T-helper 1 cell treated with Interleukin-12 subunit alpha and Interleukin-12 subunit beta and Interleukin-4 antibody, amounts not matched to agents 30 ng/mL and 1 ng/mL, for 36 hours (primary cell): ENCODE measurements around the gene CTXN1. TPM values are rescaled to one million over a fixed set of nuclear protein-coding genes. Genes with fewer than 3 reads are reported as not detected.

ENCODE experiments used
- intact Hi-C: fragments of 100-400 bp; cut with micrococcal nuclease; formaldehyde crosslinking; loops from one replicate; pipeline ENCODE4 v1.15.1; 2024
- total RNA-seq: library from RNA; stranded (reverse); gene quantifications from 2 replicates; pipeline ENCODE4 v1.2.3, GENCODE V29; 2022

Gene CTXN1
- total RNA-seq, 1 donor from 2014 or later = not detected

DNA sequence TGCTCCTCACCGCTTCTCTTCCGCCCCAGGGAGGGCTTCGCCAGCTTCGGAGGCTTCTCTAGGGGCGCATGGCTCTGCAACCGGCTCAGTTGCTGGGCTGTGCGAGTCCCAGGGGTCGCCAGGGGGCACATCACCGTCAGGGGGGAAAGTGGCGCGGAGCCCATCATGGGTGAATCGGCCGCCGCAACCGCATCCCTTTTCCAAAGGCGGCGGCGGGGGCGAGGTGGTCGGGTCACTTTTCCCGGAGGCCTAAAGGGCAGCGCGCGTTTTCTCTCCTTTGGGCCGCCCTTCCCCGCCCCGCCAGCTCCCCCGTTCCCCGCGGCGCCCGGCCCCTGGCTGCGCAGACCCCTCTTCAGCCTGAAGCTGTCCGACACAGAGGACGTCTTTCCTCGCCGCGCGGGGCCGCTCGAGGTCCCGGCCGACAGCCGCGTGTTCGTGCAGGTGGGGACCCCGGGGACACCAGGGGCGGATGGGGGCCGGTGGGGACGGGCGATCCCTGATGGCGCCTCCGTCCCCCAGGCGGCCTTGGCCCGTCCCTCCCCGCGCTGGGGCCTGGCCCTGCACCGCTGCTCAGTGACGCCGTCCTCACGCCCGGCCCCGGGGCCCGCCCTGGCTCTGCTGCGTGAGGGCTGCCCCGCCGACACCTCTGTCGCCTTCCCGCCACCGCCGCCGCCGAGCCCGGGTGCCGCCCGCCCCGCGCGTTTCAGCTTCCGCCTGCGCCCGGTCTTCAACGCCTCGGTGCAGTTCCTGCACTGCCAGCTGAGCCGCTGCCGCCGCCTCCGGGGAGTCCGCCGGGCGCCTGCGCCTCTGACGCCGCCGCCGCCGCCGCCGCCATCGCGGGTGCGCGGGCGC, 9.6 kb downstream of the CTXN1 start:
- intact Hi-C loops = loop anchor here (1.0 kb wide), 1 partner anchor 13 kb away; the partner anchor contains the start of gene MAP2K7

DNA sequence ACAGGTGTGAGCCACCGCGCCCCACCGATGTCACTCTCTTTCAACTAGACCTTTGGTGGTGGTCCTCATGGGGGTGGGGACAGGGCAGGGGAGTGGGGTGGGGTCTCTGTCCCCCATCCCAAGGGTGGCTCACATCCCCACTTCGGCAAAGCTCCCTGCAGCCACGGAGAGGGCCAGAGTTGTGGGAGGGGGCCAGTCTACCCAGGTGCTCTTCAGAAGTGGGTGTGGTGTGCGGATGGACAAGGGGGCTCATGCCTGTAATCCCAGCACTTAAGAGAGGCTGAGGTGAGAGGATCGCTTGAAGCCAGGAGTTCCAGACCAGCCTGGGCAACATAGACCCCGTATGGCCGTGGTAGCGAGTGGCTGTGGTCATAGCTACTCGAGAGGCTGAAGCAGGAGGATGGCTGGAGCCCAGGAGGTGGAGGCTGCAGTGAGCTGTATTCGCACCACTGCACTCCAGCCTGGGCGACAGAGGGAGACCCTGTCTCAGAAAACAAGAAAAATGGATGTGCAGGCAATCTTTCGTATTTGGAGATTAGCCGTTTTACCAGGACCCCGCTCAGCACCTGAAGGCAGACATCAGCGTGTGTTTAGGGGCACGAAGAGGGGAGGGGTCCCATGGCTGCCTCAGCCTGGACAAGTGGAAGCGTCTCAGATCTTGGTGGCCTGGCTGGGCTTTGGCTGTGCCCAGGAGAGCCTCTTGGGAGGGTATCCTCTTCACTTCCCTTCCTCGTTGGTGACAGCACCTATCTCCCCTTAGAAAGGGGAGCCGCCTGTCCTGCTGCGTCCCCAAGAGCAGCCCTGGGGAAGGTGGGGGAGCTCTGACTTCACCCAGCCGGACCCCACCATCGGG, 10.5 kb downstream of the CTXN1 start:
- intact Hi-C loops = loop anchor here (1.0 kb wide), 1 partner anchor 12 kb away; the partner anchor contains the start of gene MAP2K7

DNA sequence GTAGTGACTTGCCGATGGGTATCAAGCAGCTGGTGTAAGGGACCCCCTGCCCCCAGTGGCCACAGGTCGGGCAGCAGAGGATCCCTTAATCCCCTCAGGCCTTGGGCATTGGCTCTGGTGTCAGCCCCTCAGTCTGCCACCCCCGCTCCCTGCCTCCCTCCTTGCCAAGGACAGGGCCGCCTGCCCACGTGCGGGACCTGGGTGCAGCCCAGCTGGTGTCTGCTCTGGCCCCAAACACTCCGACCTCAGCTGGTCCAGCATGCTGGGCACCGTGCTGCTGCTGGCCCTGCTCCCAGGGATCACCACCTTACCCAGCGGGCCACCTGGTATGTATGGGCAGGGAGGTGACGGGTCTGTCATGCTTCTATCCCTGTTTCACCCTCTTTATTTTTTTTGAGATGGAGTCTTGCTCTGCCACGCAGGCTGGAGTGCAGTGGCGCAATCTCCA, 11.3 kb downstream of the CTXN1 start, which contains the start of gene TGFBR3L:
TGFBR3L (plus strand) TSS at position 233 of the 448 bp plus-strand sequence.
- intact Hi-C loops = no loop called here

DNA sequence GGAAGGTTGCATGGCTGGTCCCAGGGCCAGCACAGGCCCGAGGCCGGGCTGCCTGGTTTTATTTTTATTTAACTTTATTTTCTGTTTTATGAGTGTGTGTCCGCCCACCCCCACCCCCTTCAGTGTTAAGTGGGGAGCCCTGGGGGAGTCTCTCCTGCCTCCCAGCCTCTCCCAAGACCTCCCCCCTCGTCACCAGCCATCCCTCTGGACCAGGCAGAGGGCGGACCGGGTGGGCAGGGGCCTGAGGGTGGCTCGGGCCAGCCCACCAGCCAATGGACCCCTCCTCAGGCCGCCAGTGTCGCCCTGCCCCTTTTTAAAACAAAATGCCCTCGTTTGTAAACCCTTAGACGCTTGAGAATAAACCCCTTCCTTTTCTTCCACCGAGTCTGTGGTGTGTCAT, 11.8 kb downstream of the CTXN1 start:
- intact Hi-C loops = no loop called here

DNA sequence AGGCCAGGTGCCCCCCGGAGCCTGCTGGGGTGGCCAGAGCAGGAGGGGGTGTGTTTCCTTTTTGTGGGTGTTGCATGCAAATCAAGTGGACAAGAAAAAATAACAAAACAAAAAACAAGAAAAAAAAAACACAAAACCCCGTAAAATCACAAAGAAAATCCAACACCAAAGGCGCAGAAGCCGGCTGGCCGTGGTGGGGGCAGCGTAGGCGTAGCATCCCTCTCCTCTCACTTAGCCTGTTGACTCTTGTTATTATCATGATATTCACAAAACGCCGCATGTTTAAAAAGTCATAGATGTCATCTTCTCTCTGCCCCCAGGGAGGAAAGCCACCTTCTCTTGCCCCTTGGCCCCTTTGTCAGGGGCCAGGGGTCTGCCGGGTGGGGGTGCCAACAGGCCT, 12.3 kb downstream of the CTXN1 start:
- intact Hi-C loops = no loop called here

DNA sequence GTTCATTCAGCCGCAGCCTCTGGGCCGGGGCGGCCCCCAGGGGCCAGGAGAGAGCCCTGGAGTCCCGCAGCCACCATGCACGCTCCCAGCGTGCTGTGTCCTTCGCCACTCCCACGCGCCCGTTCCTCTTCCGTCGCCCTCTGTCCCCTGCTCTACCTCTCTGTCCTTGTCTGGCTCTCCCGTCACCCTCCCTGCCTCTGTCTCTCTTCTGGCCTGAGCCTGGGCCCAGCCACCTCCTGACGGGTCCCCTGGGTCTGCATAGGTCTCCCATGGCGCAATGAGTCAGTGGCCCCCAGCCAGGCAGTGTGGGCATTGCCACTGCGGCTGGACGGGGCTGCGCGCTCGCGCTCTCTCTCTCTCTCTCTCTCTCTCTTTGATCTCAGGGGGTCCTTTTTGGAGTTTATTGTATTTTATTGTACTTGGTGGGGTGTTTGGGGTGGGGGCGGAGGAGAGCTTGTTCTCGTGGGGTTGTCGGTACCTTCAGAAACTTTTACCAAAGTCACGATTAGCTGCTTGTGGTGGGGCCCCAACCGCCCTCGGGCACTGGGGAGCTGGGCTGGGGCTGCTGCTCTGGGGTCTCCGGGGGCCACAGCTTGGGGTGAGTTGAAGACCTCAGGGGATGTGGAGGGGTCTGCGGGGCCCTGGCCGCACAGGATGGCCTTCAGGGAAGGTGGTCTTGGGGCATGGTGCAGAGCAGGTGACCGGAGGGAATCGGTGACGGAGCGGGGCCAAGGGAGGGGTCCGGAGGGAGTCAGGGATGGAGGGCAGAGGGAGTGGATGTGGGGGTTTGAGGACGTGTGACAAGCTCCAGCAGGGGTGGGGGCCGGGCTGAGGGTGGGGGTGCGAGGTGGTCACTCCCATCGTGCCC, 13.0 kb downstream of the CTXN1 start:
- intact Hi-C loops = no loop called here

DNA sequence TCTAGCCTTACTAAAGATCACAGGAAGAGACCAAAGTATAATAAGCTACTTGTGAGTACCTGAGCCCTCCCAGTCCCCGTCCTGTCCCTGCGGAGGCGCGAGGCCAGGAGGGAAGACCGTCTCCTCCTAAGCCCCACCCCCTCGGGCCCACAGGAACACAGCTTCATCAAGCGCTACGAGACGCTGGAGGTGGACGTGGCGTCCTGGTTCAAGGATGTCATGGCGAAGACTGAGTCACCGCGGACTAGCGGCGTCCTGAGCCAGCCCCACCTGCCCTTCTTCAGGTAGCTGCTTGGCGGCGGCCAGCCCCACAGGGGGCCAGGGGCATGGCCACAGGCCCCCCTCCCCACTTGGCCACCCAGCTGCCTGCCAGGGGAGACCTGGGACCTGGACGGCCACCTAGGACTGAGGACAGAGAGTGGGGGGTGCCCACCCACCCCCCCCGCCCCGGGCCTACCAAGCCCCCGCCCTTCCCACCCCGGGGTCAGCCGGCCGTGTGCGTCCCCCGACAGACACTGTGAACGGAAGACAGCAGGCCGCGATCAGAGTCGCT, 13.7 kb downstream of the CTXN1 start:
- intact Hi-C loops = no loop called here

DNA sequence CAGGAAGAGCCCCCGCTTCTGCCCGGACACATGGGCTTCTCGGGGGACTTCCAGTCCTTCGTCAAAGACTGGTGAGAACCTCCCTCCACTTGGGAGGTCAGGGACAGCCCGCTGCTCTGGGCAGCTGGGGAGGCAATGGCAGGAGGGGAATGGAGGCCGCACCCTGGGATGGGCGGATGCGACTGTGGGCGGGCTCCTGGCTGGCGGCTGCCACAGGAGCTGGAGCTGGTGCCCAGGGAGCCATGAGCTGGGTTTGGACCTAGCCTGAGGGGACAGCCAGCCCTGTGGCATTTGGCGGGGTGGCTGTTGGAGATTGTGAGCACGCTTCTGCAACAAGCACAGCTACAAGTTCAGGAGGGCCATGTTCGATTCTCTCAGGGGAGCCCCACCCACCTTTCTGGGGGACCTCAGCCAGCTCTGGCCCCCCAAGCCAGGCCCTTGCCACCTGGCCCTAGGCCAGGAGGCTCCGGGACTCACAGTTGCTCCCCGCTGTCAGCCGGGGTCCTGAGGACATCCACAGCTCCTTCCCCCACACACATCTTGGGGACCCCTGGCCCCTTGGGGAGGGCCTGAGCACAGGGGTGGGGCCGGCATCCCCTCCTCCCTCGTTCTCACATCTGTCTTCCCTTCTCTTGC, 14.3 kb downstream of the CTXN1 start:
- intact Hi-C loops = no loop called here

DNA sequence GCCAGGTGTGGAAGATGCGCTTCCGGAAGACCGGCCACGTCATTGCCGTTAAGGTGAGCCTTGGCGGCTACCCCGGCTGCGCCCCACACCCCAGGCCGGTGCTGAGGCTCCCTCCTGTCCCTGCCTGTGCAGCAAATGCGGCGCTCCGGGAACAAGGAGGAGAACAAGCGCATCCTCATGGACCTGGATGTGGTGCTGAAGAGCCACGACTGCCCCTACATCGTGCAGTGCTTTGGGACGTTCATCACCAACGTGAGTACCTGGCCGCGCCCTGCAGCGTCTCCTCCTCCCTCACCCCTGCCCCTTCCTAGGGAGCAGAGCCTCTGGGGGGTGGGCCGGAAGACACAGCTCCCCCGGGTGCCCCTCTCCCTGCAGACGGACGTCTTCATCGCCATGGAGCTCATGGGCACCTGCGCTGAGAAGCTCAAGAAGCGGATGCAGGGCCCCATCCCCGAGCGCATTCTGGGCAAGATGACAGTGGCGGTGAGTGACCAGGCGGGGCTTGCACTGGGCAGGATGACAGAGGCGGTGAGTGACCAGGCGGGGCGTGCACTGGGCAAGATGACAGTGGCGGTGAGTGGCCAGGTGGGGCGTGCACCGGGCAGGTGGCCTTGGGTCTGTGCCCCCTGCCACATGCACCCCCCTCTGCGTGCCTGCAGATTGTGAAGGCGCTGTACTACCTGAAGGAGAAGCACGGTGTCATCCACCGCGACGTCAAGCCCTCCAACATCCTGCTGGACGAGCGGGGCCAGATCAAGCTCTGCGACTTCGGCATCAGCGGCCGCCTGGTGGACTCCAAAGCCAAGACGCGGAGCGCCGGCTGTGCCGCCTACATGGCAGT, 15.4 kb downstream of the CTXN1 start:
- intact Hi-C loops = no loop called here

DNA sequence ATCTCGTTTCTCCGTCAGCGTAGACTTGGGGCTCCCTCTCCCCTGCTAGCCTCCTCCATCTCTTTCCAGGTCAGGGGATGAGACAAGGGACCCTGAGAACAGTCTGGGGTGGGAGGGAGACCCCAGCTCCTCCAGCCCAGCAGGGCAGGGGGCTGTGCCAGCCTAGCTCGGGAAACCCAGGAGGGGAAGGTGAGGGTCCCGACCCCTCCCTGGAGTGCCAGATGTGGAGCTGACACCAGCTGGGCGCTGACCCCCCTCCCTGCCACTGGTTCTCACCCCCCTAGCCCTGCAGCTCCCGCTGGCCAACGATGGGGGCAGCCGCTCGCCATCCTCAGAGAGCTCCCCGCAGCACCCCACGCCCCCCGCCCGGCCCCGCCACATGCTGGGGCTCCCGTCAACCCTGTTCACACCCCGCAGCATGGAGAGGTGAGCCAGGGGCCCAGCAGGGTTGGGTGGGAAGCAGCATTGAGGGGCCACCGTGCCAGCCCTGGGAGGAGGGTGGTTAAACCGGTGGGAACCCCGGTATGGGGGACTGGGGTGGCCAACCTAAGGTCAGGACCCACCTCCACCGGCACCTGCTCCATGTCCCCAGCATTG, 16.4 kb downstream of the CTXN1 start:
- intact Hi-C loops = no loop called here

DNA sequence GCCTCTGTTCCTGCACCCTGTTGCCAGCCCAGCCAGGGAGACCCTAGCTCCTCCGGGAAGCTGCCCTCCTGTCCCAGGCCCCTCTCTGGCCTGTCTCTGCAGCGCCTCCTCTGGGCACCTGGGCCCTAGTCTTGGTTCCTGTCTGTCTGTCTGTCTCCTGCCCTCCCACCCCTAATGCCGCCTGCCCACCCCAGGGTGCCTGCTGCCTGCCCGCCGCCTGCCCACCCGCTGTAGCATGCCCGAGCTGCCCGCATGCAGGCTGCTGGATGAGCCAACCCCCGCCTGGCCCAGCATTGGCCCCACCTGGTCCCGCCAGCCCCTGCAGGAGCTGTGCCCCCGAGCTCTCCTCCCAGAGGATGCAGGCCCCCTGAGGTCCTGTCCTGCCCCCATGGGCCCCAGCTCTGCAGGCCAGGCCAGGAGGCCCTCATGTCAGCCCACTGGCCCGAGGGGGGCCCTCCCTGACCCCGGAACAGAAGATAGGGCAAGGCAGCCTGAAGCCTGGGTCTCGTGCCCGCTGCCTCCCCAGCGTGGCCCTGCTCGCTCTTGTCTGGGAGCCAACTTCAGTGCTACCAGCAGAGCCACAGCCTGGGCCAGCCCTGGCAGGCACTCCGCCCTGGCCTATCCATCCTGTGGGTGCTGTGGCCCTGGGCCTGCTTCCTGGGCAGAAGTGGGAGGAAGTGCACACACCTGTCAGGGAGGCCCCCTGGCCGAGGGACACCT, 17.0 kb downstream of the CTXN1 start:
- intact Hi-C loops = no loop called here

DNA sequence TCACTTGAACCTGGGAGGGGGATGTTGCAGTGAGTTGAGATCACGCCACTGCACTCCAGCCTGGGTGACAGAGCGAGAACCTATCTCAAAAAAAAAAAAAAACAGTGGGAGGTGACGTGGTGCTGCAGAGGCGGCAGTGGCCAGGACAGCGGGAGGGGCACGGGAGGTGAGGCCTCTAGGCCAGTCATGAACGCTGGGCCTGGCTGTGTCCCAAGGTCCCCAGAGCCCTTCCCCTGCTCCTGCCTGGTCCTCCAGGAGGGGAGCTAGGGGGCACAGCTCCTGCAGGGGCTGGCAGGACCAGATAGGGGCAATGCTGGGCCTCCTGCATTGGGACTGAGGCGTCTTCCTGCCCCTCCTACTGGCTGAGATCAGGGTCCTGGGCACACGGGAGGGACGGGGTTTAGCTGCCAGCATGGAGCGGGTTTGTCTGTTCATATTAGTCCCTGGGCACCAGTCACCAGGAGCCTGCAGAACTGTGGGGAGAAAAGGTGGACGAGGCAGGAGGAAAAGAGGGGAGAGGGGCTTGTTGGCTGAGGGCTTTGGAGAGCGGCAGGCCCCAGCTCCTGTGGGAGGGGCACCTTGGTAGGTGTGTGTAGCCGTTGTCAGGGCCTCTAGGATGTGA, 17.7 kb downstream of the CTXN1 start:
- intact Hi-C loops = no loop called here

DNA sequence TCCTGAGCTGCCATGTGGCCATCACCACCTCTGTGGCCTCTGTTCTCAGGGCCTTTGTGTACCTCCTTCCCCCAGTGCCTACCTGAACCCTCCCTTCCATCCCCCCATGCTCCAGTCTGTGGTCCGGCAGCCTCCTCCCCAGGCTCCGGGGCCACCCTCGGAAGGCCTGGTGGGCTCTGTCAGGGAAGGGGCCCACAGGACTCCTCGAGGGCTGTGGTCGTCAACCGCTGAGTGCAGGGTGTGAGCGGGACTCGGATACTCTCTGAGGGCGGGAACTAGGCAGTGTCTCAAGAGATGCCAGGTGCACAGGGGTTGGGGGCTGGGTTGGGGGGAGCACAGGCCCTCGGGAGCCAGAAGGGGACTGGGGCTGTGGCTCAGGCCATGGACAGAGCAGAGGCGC, 18.4 kb downstream of the CTXN1 start:
- intact Hi-C loops = no loop called here

DNA sequence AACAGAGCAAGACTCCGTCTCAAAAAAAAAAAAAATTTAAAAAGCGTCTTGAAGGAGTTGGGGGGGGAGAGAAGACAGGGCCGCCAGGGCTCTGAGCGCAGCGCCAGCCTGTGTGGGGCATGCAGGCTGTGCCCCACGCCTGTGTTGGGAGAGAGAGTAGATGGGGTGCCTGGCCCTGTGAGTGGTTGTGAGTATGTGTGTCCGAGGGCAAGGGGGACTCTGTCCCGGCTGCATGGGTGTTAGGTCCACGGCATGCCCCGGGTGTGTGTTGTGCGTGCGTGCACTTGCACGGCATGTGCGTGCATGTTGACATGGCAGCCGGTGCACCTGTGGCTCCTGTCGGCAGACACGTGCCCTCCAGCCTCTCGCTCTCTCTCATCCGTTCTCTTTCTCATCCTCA, 18.8 kb downstream of the CTXN1 start:
- intact Hi-C loops = no loop called here

DNA sequence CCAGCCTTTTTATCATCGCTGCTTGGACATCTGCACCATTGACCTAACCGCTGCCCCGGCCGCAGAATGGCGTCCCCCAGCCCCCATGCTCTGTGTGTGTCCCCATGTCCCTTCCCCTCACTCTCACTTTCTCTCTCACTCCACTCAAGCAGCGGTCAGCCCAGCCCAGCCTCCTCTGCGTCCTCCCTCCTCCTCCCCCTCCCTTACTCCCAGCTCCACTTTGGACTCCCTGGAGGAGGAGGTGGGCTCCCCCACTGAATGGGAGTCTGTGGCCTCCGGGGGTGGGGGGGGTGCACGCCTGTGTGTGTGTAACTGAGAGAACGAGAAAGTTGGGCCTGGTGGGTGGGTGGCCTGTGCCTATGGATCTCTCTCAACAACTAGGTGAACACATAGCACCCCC, 20.1 kb downstream of the CTXN1 start:
- intact Hi-C loops = no loop called here

DNA sequence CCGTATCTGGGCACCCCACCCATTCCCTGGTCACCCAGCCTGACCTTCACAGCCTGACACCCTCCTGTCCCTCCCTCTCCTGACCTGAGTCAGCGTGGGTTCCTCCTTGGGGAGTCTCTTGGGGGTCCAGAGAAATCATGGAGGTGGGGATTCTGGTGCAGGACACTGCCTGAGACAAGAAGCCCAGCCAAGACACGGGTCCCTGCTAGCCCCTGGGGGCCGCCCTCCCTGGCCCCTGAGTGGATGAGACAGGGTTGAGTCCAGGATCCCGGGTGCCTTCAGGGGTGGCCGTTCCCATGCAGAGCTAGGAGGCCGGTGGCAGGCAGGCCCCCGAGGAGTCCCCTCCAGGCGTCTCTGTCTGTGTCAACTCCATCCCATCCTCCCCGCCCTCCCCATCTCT, 20.7 kb downstream of the CTXN1 start:
- intact Hi-C loops = no loop called here

DNA sequence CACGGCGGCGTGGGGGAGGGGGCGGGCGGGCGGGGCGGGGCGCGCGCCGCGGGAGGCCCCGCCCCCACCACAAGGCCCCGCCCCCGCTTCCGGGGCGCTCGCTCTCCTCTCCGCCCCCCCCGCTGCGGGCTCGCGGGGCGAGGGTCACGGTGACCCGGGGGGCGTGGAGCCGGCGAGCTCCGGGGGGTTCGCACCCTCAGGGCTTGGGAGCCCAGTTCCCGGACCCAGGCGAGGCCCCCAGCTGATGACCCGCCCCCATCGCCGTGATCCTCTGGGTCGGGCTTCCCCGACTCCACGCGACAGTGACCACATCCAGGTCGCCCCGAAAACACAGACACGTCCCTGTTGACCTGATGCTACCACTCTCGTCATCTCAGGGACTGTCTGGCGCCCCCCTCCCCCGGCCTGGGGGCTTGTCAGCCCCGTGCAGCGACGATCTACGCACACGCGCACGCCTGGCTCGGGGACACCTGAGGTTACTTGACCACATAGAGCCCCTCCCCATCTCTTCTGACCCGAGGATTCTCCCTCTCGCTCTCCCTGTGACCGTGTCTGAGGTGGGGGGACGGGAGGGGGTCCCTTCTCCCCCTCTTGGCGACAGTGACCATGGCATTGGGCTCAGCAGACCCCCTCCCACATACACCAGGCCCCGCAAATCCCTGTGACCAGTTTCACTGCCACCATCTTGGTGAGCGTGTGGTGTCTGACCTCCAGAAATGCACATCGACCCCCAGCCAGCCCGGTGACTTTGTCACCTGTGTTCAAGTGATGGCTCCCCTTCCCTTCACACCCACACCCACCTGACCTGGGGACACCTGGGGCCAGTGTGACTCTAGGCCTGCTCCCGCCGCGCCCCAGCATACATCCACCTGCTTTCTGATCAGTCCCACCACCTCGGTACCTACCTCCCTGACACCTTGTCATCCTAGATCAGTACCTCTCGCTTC, 21.6 kb downstream of the CTXN1 start:
- intact Hi-C loops = no loop called here
